Nephron progenitor cell (in vitro differentiated cells): ENCODE data around the gene CFAP54.
A peak's percentile ranks its signal among the peaks of the same experiment; 100 is the strongest.

ENCODE experiments used
- DNase-seq: peaks from one replicate; pipeline ENCODE4 v3.0.0; 2021
- H3K27ac Mint-ChIP-seq: 2 replicates; pipeline ENCODE4 v1.8.0; 2021; ENCODE audit warnings: mild to moderate bottlenecking, moderate library complexity, mixed read lengths
- H3K27me3 Mint-ChIP-seq: 2 replicates; pipeline ENCODE4 v1.8.0; 2021; ENCODE audit warnings: mild to moderate bottlenecking, low read depth, mixed read lengths; ENCODE audit not compliant: poor library complexity
- H3K36me3 Mint-ChIP-seq: 2 replicates; pipeline ENCODE4 v1.8.0; 2021; ENCODE audit warnings: low read depth, mixed read lengths
- H3K4me1 Mint-ChIP-seq: 2 replicates; pipeline ENCODE4 v1.8.0; 2021; ENCODE audit warnings: mixed read lengths
- H3K4me3 Mint-ChIP-seq: 2 replicates; pipeline ENCODE4 v1.8.0; 2021; ENCODE audit warnings: mild to moderate bottlenecking, moderate library complexity, mixed read lengths
- H3K9me3 Mint-ChIP-seq: 2 replicates; pipeline ENCODE4 v1.8.0; 2021; ENCODE audit warnings: mild to moderate bottlenecking, moderate library complexity, mixed read lengths
- TF ChIP-seq, protein P1 (sequence below): fragments of 200-600 bp; sonication (generic); IDR thresholded peaks from 2 replicates; pipeline ENCODE4 v1.5.0; 2021; ENCODE audit warnings: antibody characterized with exemption

CFAP54 gene

DNA sequence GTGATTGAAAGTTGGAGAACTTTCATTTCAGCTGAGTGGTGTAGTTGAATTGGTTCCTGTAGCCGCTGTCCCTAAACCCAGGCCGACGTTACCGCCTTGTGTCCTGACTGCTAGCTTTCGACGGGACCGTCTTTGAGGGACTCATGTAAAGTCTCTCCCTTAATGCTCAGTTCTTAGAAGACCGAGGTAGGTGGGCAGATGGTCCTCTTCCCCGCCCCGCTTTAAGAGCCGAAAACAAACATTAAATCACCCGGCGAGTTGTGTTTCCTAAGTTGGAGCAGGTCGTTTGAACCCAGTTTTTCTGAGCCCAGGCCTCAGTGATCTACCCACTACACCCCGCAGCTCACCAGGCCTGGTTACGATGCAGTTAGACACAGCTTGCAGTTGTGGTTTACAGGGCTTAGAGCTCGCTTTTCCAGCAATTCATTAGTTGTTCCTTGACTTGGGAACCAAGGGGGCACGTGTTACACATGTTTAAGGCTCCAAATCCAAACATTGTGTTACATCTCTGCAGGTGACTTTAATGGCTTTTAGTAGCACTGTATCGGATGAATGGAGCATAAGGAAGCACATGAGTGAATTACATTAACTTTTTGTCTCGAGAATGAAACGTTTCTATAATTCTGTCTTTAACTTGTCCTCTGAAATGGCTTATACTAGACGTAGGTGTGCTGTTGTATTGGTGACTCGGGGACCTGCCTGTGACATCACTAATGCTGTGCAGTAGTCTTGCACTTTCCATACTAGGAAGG lies 418.5 kb downstream of the CFAP54 start:
- H3K36me3 Mint-ChIP-seq: peaks cover 10% of the 10 kb centered on the region
- H3K27ac Mint-ChIP-seq: peak overlapping the region; percentile 97
- H3K4me3 Mint-ChIP-seq: peak overlapping the region; percentile 93
- peak; percentile 20 for DNase-seq
- H3K9me3 Mint-ChIP-seq: peaks cover 4% of the 10 kb centered on the region
- H3K27me3 Mint-ChIP-seq: peaks cover 2% of the 10 kb centered on the region
- TF ChIP-seq, protein P1, sequence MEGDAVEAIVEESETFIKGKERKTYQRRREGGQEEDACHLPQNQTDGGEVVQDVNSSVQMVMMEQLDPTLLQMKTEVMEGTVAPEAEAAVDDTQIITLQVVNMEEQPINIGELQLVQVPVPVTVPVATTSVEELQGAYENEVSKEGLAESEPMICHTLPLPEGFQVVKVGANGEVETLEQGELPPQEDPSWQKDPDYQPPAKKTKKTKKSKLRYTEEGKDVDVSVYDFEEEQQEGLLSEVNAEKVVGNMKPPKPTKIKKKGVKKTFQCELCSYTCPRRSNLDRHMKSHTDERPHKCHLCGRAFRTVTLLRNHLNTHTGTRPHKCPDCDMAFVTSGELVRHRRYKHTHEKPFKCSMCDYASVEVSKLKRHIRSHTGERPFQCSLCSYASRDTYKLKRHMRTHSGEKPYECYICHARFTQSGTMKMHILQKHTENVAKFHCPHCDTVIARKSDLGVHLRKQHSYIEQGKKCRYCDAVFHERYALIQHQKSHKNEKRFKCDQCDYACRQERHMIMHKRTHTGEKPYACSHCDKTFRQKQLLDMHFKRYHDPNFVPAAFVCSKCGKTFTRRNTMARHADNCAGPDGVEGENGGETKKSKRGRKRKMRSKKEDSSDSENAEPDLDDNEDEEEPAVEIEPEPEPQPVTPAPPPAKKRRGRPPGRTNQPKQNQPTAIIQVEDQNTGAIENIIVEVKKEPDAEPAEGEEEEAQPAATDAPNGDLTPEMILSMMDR: no peak
- H3K4me1 Mint-ChIP-seq: peaks cover 56% of the 10 kb centered on the region

DNA sequence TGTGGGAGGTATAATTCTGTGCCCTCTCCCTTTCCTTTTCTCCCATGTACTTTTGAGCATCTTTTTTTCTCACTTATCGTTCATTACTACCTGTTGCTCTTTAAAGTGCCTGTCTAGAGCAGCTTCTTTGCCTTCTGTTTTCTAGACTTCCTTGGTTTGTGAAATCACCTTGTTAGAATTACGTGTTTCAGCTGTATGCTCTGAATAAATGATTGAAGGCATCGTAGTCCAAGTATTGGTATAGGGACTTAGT lies 419.0 kb downstream of the CFAP54 start:
- peaks cover 15% of the 10 kb centered on the region for H3K36me3 Mint-ChIP-seq
- peak overlapping the region; percentile 97 for H3K27ac Mint-ChIP-seq
- peaks cover 2% of the 10 kb centered on the region for H3K27me3 Mint-ChIP-seq
- H3K4me1 Mint-ChIP-seq: peaks cover 60% of the 10 kb centered on the region
- no peak for DNase-seq
- TF ChIP-seq, protein P1: no peak
- peak overlapping the region; percentile 93 for H3K4me3 Mint-ChIP-seq
- H3K9me3 Mint-ChIP-seq: peaks cover 4% of the 10 kb centered on the region

DNA sequence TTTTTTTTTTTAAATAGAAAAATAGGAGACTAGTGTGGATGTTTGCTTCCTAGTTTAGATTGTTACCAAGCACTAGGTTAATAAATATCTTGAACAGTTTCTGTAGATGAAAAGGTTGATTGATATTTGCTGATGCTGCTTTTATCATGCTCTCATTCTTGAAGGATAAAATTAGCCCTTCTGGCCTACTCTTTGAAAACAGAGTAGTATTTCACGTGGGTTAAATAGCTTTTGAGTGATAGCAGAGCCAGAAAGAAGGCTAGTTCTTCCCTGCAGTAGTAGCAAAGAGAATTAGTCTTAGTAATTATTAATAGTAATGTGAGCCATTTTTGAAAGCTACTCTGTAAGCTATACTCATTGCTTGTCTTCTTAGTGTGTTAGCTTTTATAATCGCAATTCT lies 422.9 kb downstream of the CFAP54 start:
- Mint-ChIP-seq H3K27me3 (peaks cover 2% of the 10 kb centered on the region), H3K4me3 (no peak overlapping the region), H3K36me3 (peaks cover 45% of the 10 kb centered on the region), H3K27ac (no peak overlapping the region), H3K9me3 (peaks cover 7% of the 10 kb centered on the region), H3K4me1 (peaks cover 55% of the 10 kb centered on the region)
- TF ChIP-seq, protein P1: no peak
- no peak for DNase-seq

DNA sequence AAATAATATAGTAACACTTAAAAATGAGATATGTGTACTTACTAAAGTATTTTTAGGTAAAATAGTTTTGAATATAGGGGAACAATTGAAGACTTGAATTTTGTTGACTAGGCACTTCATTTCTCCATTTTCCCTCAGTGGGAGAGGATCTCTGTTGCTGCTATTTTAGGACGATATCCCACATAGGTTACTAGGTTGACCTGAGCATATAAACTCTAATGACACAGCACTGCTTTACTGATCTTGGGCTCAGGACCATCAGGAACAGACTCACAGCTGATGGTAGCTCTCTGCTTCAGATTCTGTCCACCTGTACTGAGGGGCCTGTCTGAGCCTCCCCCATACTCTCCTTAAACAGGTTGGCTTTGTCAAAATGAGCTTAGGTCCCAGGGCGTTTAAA lies 423.6 kb downstream of the CFAP54 start:
- Mint-ChIP-seq H3K4me1 (peaks cover 50% of the 10 kb centered on the region), H3K36me3 (peaks cover 46% of the 10 kb centered on the region), H3K27ac (peak overlapping the region; percentile 77), H3K27me3 (peaks cover 2% of the 10 kb centered on the region), H3K9me3 (peaks cover 7% of the 10 kb centered on the region), H3K4me3 (no peak overlapping the region)
- DNase-seq: no peak
- TF ChIP-seq, protein P1: no peak

DNA sequence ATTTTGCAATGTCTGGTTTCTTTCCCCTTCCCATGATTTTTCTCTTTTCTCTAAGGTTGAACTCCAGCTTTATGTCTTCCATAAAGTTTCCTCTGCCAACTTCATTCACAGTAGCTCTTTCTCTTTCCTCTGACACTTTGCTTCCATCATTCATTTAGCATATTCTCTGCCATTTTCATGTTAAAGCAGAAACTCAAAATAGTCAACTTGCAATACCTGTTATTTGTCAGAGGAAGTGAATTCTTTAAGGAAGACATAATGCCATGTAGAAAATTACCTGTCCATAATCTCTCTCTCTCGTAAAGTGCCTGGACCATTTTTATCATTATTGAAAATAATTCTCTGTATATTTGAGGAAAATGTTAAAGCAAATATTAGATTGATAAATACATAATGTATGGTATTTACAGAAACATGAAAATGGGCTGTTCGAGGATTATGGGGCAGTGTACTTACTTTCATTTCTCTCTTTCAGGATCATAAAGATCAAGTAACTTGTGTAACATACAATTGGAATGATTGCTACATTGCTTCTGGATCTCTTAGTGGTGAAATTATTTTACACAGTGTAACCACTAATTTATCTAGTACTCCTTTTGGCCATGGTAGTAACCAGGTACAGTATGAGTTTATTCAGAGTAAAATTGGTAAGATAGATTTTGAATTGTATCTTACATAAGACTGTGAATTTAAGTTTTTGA lies 430.3 kb downstream of the CFAP54 start:
- H3K27ac Mint-ChIP-seq: no peak overlapping the region

More for the DNA sequence above, 430.3 kb downstream of the CFAP54 start:
- DNase-seq: no peak
- Mint-ChIP-seq H3K4me3 (no peak overlapping the region), H3K4me1 (peaks cover 4% of the 10 kb centered on the region), H3K9me3 (peaks cover 18% of the 10 kb centered on the region), H3K27me3 (no peaks in the 10 kb centered on the region), H3K36me3 (peaks cover 65% of the 10 kb centered on the region)
- TF ChIP-seq, protein P1: no peak
